B cell (primary cell): Measurements from ENCODE around the gene FHIT. TPM values are rescaled to one million over a fixed set of nuclear protein-coding genes. Genes with fewer than 3 reads are reported as not detected.

Experiments
- ATAC-seq: fragments of 200-7000 bp; cut with Tn5 transposase; one replicate; pipeline ENCODE4 v1.10.0; 2021; ENCODE audit warnings: low read depth, mild to moderate bottlenecking, moderate number of reproducible peaks, moderate library complexity
- CTCF ChIA-PET: fragments of 350-600 bp; sonication (Branson Sonifier 250); formaldehyde crosslinking; loops from one replicate; lab custom pipeline; 2021; ENCODE audit warnings: antibody characterized with exemption, inconsistent platforms; lab: Charles Lee
- POLR2A ChIA-PET: fragments of 350-600 bp; sonication (Branson Sonifier 250); formaldehyde crosslinking; loops from one replicate; lab custom pipeline; 2021; ENCODE audit warnings: antibody characterized with exemption; lab: Charles Lee
- DNase-seq: peaks from one replicate; pipeline ENCODE4 v3.0.0; 2013
- H2AFZ ChIP-seq: 2 replicates; pipeline ENCODE4 v1.6.1; 2012; ENCODE audit warnings: mild to moderate bottlenecking, low read depth, low read length; ENCODE audit not compliant: insufficient read depth, poor library complexity, severe bottlenecking
- H3K27ac ChIP-seq, 2 donors: 1 replicate in 1 of 2; 2 replicates in 1 of 2; pipeline ENCODE4 v1.5.1; 2012 to 2013; ENCODE audit warnings: low read length in 2 of 2, mild to moderate bottlenecking in 2 of 2, moderate library complexity in 1 of 2
- H3K27me3 ChIP-seq, 4 experiments: fragments of 200-600 bp in 1 of 4; sonication (generic) in 1 of 4; replicated peaks in 1 of 4; 1 replicate in 2 of 4; 2 replicates in 2 of 4; pipeline versions ENCODE4 v1.6.1 to v1.7.0; 2013 to 2016; ENCODE audit warnings: low read length in 3 of 4, mild to moderate bottlenecking in 2 of 4, mixed read lengths in 1 of 4, moderate library complexity in 1 of 4; ENCODE audit not compliant: insufficient read depth in 4 of 4, control insufficient read depth in 3 of 4; ENCODE audit errors: control extremely low read depth in 1 of 4
- H3K36me3 ChIP-seq, 2 experiments: replicated peaks in 1 of 2; 1 replicate in 1 of 2; 2 replicates in 1 of 2; pipeline versions ENCODE4 v1.6.1 to v1.7.1; 2013; ENCODE audit warnings: low read length in 1 of 2; ENCODE audit not compliant: insufficient read depth in 2 of 2, control insufficient read depth in 1 of 2; ENCODE audit errors: control extremely low read depth in 1 of 2, extremely low read depth in 1 of 2
- H3K4me1 ChIP-seq, 2 donors: fragments of 200-600 bp in 1 of 2; sonication (generic) in 1 of 2; 1 replicate in 1 of 2; 2 replicates in 1 of 2; pipeline versions ENCODE4 v1.5.1 to v1.6.1; 2013 to 2017; ENCODE audit warnings: low read length in 2 of 2; ENCODE audit not compliant: control insufficient read depth in 2 of 2, insufficient read depth in 2 of 2
- H3K4me2 ChIP-seq: replicated peaks from 2 replicates; pipeline ENCODE3; 2012; ENCODE audit warnings: mild to moderate bottlenecking, low read depth, low read length; ENCODE audit not compliant: poor library complexity, severe bottlenecking
- H3K4me3 ChIP-seq, 5 experiments: fragments of 200-600 bp in 1 of 5; sonication (generic) in 1 of 5; 1 replicate in 3 of 5; 2 replicates in 2 of 5; pipeline versions ENCODE4 v1.5.1 to v1.7.0; 2011 to 2016; ENCODE audit warnings: low read length in 4 of 5, mild to moderate bottlenecking in 4 of 5, low read depth in 2 of 5, control low read depth in 1 of 5, moderate library complexity in 1 of 5; ENCODE audit not compliant: insufficient read depth in 1 of 5; ENCODE audit errors: control extremely low read depth in 1 of 5, extremely low read depth in 1 of 5
- H3K79me2 ChIP-seq: fragments of 200-600 bp; sonication (generic); one replicate; pipeline ENCODE4 v1.6.0; 2016; ENCODE audit warnings: low read length; ENCODE audit not compliant: control insufficient read depth, insufficient read depth
- H3K9ac ChIP-seq: fragments of 200-600 bp; sonication (generic); 2 replicates; pipeline ENCODE4 v1.6.1; 2017; ENCODE audit warnings: mild to moderate bottlenecking, low read length, moderate library complexity
- H3K9me3 ChIP-seq, 3 donors: one replicate each; pipeline versions ENCODE4 v1.6.1 to v1.7.1; 2013; ENCODE audit warnings: low read length in 2 of 3; ENCODE audit not compliant: control insufficient read depth in 2 of 3, insufficient read depth in 1 of 3; ENCODE audit errors: control extremely low read depth in 1 of 3
- H4K20me1 ChIP-seq: 2 replicates; pipeline ENCODE4 v1.6.0; 2012; ENCODE audit warnings: mild to moderate bottlenecking, low read length; ENCODE audit not compliant: insufficient read depth, control insufficient read depth, poor library complexity, severe bottlenecking
- H3K27ac Mint-ChIP-seq: one replicate; pipeline ENCODE4 v1.8.0; 2021; ENCODE audit warnings: mixed read lengths
- H3K27me3 Mint-ChIP-seq: one replicate; pipeline ENCODE4 v1.8.0; 2021; ENCODE audit warnings: mixed read lengths
- H3K4me1 Mint-ChIP-seq: one replicate; pipeline ENCODE4 v1.8.0; 2021; ENCODE audit warnings: mixed read lengths
- H3K4me3 Mint-ChIP-seq: one replicate; pipeline ENCODE4 v1.8.0; 2021; ENCODE audit warnings: mixed read lengths
- H3K9me3 Mint-ChIP-seq: one replicate; pipeline ENCODE4 v1.8.0; 2022; ENCODE audit warnings: mixed read lengths; ENCODE audit not compliant: insufficient read depth
- EZH2 ChIP-seq: IDR thresholded peaks from 2 replicates; pipeline ENCODE4 v1.6.1; 2012; ENCODE audit warnings: borderline replicate concordance, low read depth, mild to moderate bottlenecking, moderate library complexity, low read length; ENCODE audit not compliant: insufficient read depth, poor library complexity, severe bottlenecking
- WGBS: methylation state at CpG from one replicate; pipeline ENCODE4 v1.1.5; 2013; ENCODE audit warnings: missing lambda C conversion rate; ENCODE audit not compliant: insufficient coverage; 5-methylcytosine and 5-hydroxymethylcytosine counted together
- intact Hi-C: fragments of 100-400 bp; cut with micrococcal nuclease; formaldehyde crosslinking; loops from one replicate; pipeline ENCODE4 v1.10.0; 2022
- polyA plus RNA-seq: library from polyadenylated mRNA; depleted of rRNA; stranded (reverse); fragments of >200 nt; gene quantifications from 2 replicates; pipeline ENCODE4 v1.2.3, GENCODE V29; 2012
- total RNA-seq, 2 donors: library from RNA; stranded (reverse); fragments of 120-200 nt in 1 of 2; gene quantifications; 1 replicate in 1 of 2; 2 replicates in 1 of 2; pipeline versions ENCODE4 v1.2.3 to v1.2.4, GENCODE V29; 2013 to 2022
- TF ChIP-seq, protein P1 (sequence below): fragments of 200-600 bp; IDR thresholded peaks from one replicate; pipeline ENCODE4 v1.8.0; 2022; ENCODE audit warnings: antibody characterized with exemption, mild to moderate bottlenecking

Gene FHIT
- total and polyA plus RNA-seq, 2 donors (not counting 1 experiment from before 2014, with no cell fraction given): 1.7 to 7.8 TPM

DNA sequence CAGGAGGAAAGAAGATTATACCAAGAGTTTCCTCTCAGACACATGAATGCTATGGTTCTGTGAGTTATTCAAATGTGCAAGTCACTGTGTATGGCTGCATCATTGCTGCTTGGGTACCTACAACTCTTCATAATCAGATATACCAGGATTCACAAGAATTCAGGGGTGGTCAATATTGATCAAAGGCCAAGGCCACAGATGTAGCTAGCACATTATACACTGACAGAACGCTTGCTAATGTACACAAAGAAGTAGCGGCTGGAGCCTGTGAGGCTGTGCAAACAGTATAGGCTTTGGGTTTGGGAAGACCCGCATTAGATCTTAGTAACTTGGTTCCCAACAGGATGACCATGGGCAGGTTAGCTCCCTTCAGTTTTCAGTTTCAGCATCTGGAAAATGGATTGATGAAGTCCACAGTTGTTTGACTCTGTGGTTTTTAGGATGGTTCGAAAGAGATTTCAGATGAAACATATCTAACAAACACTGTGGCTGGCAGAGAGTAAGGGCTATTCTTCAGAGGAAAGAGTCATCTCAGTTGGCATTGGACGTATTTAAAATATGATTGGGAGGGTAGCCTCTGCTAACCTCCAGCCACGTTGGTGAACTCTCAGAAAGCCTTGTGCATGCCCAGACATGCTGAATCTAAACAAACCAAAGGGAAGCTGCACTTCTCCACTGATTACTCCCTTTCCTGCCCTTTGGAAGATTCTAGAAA lies 1452.7 kb downstream of the FHIT start:
- no peak overlapping the region for H3K4me2 ChIP-seq

DNA sequence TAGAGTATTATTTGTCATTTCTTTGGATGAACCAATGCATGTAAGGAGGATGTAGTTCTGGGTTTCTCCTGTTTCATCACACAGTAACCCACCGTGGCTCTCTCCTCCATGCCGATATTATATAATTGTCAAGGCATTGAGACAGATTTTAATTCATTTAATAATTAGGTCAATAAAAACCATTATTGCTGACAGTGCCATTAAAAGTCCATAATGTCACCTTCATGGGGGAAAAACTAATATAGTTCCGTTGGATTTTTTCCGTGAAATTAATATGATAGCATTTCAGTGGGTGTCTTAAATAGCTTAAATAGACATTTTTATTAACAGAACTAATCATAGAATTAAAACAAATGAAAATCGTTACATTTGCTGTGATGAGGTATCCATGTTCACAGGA lies 1453.7 kb downstream of the FHIT start:
- no peak overlapping the region for H3K27ac Mint-ChIP-seq
- no peak overlapping the region for H3K4me3 ChIP-seq
- intact Hi-C loops: no loop called here
- no peaks in the 10 kb centered on the region for H4K20me1 ChIP-seq
- no peaks in the 10 kb centered on the region for H3K27me3 Mint-ChIP-seq
- no peak overlapping the region for H3K4me3 Mint-ChIP-seq
- no peaks in the 10 kb centered on the region for H3K4me1 ChIP-seq
- TF ChIP-seq EZH2: no peak
- TF ChIP-seq, protein P1, sequence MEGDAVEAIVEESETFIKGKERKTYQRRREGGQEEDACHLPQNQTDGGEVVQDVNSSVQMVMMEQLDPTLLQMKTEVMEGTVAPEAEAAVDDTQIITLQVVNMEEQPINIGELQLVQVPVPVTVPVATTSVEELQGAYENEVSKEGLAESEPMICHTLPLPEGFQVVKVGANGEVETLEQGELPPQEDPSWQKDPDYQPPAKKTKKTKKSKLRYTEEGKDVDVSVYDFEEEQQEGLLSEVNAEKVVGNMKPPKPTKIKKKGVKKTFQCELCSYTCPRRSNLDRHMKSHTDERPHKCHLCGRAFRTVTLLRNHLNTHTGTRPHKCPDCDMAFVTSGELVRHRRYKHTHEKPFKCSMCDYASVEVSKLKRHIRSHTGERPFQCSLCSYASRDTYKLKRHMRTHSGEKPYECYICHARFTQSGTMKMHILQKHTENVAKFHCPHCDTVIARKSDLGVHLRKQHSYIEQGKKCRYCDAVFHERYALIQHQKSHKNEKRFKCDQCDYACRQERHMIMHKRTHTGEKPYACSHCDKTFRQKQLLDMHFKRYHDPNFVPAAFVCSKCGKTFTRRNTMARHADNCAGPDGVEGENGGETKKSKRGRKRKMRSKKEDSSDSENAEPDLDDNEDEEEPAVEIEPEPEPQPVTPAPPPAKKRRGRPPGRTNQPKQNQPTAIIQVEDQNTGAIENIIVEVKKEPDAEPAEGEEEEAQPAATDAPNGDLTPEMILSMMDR: no peak
- no peak for DNase-seq
- H3K79me2 ChIP-seq: no peaks in the 10 kb centered on the region
- H3K27me3 ChIP-seq: no peaks in the 10 kb centered on the region
- no peak overlapping the region for H3K4me2 ChIP-seq
- ChIA-PET POLR2A (no interaction called here), CTCF (no interaction called here)
- no peaks in the 10 kb centered on the region for H3K4me1 Mint-ChIP-seq
- no peak overlapping the region for H3K9ac ChIP-seq
- no CpG with 5 or more reads among the region's 5 CpGs for WGBS
- no peaks in the 10 kb centered on the region for H3K36me3 ChIP-seq
- H3K9me3 ChIP-seq: no peaks in the 10 kb centered on the region
- ATAC-seq: no peak
- H2AFZ ChIP-seq: no peak overlapping the region
- H3K27ac ChIP-seq: no peak overlapping the region
- no peaks in the 10 kb centered on the region for H3K9me3 Mint-ChIP-seq

More for the DNA sequence above, 1452.7 kb downstream of the FHIT start:
- H3K79me2 ChIP-seq: no peaks in the 10 kb centered on the region
- no peaks in the 10 kb centered on the region for H3K36me3 ChIP-seq
- no peaks in the 10 kb centered on the region for H3K9me3 ChIP-seq
- no peak overlapping the region for H2AFZ ChIP-seq
- H3K9ac ChIP-seq: no peak overlapping the region
- no peaks in the 10 kb centered on the region for H3K4me1 ChIP-seq
- no peak for DNase-seq
- POLR2A ChIA-PET: no interaction called here
- CTCF ChIA-PET: no interaction called here
- H3K27me3 ChIP-seq: no peaks in the 10 kb centered on the region
- no peak for ATAC-seq
- H3K4me3 Mint-ChIP-seq: no peak overlapping the region
- H4K20me1 ChIP-seq: no peaks in the 10 kb centered on the region
- no peaks in the 10 kb centered on the region for H3K27me3 Mint-ChIP-seq
- TF ChIP-seq EZH2: no peak
- TF ChIP-seq, protein P1: no peak
- intact Hi-C loops: no loop called here
- no peak overlapping the region for H3K27ac Mint-ChIP-seq
- 96% methylated on average over 3 of the region's 6 CpGs for WGBS
- no peaks in the 10 kb centered on the region for H3K4me1 Mint-ChIP-seq
- H3K27ac ChIP-seq: no peak overlapping the region
- no peak overlapping the region for H3K4me3 ChIP-seq
- no peaks in the 10 kb centered on the region for H3K9me3 Mint-ChIP-seq
